GM18873 (cell line): ENCODE data around the gene CSTPP1.

Source experiments
- ATAC-seq: cut with Tn5 transposase; IDR thresholded peaks from one replicate; pipeline ENCODE4 v1.9.1; 2021; ENCODE audit warnings: mild to moderate bottlenecking, moderate library complexity, moderate number of reproducible peaks; ENCODE audit not compliant: unreplicated experiment, low FRiP score

Gene CSTPP1

GRCh38 chr11:47175746-47176327, 239.3 kb downstream of the CSTPP1 start:
- ATAC-seq: no peak

DNA sequence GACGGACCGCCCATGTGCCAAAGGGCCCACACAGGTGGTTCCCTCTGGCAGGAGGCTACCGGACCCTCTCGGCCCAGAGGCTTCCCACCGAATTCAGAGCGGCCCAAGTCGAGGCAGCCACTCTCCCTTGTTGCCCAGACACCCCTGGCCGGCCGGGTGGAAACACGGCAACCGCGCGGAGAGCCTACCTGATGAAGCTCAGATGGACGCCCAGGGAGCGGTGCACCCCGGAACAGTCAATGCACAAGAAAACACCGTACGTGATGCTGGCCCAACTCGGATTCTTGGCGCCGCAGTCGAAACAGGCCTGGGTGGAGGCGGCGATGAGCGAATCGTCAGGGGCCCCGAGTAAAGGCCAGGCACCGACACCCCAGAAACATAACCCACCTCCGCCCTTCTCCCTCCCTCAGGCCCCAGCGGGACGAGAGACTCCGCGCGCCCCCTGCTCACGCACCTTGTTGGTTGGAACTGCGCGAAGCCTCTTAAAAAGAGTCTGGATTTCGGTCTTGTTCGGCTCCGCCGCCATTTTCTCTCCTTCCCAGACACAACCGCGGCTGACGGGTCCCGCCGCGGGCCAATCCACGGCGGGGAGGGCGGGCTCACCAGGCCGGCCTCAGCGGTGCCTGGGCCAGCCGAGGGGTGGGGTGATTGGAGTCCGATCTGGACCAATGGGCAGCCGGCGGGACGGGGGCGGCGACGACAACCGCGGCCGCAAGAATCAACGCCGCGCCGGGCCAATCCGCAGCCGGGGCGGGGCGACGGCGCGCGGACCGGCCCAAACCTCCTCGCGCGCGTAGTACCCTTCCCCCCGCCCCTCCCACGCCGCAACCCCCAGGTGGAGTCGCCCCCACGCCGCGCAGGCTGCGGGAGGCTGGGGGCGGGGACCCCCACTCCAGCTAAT, 240.0 kb downstream of the CSTPP1 start, which contains the start of gene ARFGAP2:
ARFGAP2 (minus strand) TSS at position 552 of the 901 bp plus-strand sequence; CDS start at position 526, 26 bp downstream.
- ATAC-seq: peak; percentile 80

DNA sequence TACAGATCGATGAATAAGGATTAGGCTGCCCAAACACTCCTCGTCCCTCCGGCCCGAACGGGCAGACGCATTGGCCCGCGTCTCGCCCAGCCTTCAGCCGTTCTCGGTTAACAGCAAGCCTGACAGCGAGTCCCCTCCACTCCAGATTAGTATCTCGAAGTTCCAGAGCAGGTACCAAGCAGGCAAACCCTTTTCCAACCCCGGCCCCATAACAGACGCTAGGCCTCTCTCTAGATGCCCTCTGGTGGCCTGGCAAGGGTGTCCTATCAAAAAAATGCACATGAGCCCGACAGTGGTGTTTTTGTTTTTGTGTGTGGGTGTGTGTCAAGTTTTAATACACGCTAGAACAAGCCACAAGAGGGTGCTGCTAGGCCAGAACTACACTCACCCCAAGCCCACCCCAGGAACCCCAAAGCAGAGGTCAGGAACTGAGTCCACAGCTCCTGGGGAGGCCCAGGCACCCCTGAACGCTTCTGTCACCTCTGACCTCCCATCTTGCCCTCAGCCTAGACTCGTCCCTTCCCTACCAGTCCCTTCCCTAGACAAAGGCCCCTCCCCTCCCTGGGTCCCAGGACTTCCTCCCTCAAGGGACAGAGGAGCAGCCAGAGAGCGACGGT, 240.8 kb downstream of the CSTPP1 start:
- ATAC-seq: peak; percentile 27

DNA sequence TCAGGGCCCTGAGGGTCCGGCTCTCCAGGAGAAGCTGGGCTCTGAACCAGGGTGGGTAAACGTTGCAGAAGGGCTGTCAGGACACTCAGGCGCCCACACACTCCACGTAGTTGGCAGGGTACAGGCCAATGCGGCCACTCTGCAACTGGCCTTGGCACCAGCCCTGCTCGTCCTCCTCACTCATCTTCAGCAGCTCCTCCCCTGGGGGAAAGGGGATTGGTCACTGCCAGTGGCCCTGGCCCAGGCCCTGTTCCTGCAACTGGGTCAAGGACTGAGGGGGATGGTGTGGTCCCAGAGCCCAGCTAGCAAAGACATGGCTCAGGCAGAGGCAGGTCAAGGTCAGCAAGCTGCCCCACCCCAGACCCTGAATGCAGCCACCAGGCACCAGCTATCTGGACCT, 241.3 kb downstream of the CSTPP1 start:
- ATAC-seq: no peak

DNA sequence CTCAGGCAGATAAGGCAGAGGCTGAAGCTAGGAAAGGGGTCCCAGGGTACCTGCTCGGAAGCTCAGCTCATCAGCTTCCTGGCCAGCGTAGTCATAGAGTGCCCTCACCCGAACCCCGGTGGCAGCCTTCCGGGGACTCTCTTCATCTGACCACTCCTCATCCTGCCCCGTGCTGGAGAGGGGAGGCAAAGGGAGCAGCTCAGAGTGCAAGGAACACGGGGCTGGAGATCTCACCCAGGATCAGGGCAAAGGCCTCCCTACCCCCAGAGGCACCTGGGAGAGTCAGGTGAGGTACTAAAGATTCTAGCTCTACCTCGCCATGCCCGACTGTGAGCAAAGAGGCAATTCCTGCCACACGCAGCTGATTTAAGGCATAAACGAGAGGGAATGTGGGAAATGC, 241.8 kb downstream of the CSTPP1 start:
- ATAC-seq: no peak

GRCh38 chr11:47178737-47179654, 242.4 kb downstream of the CSTPP1 start:
- ATAC-seq: no peak

GRCh38 chr11:47179655-47179991, 243.1 kb downstream of the CSTPP1 start:
- no peak for ATAC-seq

DNA sequence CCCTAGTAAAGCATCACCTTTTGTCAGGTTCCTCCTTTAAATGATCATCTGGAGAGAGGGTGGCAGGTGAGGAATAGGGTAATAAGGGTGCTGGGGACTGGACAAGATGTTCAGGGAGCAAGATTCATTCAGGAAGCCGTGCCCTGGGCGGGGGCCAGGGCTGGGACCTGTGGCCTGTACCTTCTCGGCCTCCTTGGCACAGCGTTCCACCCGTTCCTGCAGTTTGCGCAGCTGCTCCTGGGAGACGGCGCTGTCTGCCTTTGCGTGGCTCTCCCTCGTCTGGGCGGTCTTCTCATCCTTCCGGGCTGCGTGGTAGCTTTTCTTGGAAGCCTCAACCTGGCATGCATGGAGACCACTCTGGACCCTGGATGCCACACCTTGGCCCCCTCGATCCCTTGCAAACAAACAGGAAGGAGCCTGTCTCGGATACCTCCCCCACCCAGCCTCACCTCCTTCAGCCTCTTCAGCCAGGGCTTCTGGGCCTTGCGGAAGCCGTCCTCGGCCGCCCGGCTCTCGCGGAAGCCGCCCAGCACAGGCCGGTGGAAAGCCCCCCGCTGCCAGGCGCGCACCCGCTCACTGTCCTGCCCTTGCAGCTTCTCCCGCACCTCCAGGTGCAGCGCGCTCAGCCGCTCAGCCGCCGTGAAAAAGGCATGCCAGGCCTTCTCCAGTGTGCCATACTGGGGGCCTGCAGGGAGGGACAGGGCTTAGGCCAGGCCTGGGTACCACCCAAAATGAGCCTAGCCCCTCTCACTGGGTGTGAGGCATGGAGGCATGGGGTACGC, 243.6 kb downstream of the CSTPP1 start:
- no peak for ATAC-seq

DNA sequence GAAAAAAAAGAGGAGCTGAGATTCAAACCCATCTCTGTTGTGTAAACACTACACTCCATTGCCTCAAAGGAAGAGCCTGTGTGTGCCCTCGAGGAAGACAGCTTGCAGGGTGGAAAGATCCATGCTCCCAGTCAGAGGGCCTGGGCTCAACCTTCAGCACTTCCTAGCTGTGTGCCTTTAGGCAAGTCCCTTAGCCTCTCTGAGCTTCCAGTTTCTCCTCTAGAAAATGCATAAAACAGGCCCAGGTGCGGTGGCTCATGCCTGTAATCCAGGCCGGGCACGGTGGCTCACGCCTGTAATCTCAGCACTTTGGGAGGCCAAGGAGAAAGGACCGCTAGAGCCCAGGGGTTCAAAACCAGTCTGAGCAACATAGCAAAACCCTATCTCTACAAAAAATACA, 244.7 kb downstream of the CSTPP1 start:
- no peak for ATAC-seq

DNA sequence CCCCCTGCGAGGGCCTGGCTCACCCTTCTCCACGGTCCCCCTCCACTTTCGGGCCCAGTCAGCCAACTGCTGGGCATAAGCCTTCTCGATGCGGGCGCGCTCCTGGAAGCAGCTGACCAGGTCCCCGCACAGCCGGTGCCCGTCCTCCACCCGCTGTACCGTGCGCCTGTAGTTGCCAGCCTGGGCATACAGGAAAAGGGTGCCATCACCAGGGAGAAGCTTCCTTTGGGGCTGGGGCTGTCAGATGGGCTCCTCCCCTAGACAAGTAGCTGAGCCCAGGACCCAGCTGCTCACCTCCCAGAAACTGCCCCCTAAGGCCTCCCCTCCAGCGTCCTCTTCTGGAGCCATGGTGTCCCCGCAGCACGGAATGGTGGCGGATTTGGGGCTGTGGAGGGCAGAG, 245.8 kb downstream of the CSTPP1 start:
- no peak for ATAC-seq

- ATAC-seq: no peak
Observed at GRCh38 chr11:47183031-47183856, 246.7 kb downstream of the CSTPP1 start.

- ATAC-seq: no peak
Observed at GRCh38 chr11:47183969-47184368, 247.4 kb downstream of the CSTPP1 start.

GRCh38 chr11:47184711-47185304, 248.2 kb downstream of the CSTPP1 start:
- no peak for ATAC-seq

GRCh38 chr11:47185305-47186075, 248.9 kb downstream of the CSTPP1 start:
- no peak for ATAC-seq

GRCh38 chr11:47186076-47186699, 249.6 kb downstream of the CSTPP1 start, which contains the start of gene PACSIN3:
Gene PACSIN3 (minus strand): TSS chr11:47186434. CDS start chr11:47182727, 3,707 bp downstream.
- ATAC-seq: no peak

DNA sequence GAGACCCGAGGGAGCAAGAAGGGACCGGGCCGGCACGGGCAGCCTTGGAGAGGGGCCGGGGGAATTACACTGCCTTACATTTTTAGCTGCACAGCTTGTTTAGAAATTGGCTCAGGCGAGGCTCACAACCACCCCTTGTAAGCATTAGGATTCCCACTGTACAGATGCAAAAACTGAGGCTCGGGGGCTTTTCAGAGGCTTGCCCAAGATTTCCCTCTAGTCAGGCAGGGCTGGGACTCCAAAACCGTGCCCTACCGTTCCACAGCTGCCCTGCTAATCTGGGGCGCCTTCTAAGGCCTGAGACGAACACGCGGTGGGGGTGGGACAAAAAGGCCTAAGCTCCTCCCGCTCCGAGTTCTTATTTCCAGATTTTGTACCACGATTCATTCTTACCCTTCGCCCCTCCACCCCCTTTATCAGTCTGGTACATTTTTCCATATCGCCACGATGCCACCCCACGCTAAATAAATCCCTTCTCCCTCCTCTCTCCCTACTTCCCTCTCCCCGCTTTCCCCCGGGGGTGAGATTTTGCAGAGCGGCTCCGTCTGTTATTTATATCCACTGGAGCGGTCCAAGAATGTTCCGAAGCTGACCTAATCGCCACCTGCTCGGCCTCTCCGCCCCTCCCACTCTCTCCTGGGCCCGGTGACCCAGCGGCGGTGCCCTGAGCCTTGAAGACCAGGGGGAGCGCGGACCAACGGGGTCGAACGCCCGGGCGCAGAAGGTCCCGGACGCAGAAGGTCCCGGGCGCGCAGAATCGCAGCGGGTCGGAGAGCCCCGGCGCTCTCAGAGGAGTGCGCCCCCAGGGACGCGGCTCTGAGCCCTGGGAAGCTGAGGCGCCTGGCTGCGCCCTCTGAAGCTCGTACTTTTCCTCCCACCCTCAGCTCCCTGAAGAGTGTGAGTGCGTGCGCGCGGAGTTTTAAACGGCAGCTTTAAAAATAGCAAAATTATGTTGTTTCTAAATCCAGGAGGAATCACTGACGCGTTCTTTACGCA, 250.4 kb downstream of the CSTPP1 start:
- ATAC-seq: no peak
